ENCODE measurements around the gene IL11.

GRCh38 chr19:55360902-55361301 lies 9.4 kb downstream of the IL11 start:
- TF ChIP-seq REST (IDR thresholded peaks at IDR 0.05; ENCODE audit: low read depth) = no peak
- TF ChIP-seq CEBPB (IDR thresholded peaks at IDR 0.05) = no peak
- no peak for TF ChIP-seq CREB1 (IDR thresholded peaks at IDR 0.05; ENCODE audit: low read depth)

Data from Ishikawa (cell line).